Prostate gland (tissue), 2 donors: ENCODE data around the gene ASXL1. TPM values are rescaled to one million over a fixed set of nuclear protein-coding genes. Genes with fewer than 3 reads are reported as not detected.
"Not testable (repeated sequence)": the region's sequence is repeated elsewhere in the genome, so short reads cannot be mapped to it uniquely, and the experiment has no call there.

Experiments
- DNase-seq: peaks from one replicate; pipeline ENCODE4 v3.0.0-alpha.2; 2019; ENCODE audit warnings: low spot score
- H3K27ac ChIP-seq, 2 donors: fragments of 200-600 bp; sonication (generic); 2 replicates each; pipeline ENCODE4 v1.5.1; 2017 to 2019
- H3K27me3 ChIP-seq: fragments of 200-600 bp; sonication (generic); replicated peaks from 2 replicates; pipeline ENCODE4 v1.5.1; 2019; ENCODE audit not compliant: insufficient read depth
- H3K36me3 ChIP-seq, 2 donors: fragments of 200-600 bp; sonication (generic); 1 replicate in 1 of 2; 2 replicates in 1 of 2; pipeline versions ENCODE4 v1.5.1 to v1.8.1; 2017 to 2019
- H3K4me1 ChIP-seq: fragments of 200-600 bp; sonication (generic); replicated peaks from 2 replicates; pipeline ENCODE4 v1.5.1; 2019
- H3K4me3 ChIP-seq, 2 donors: fragments of 200-600 bp; sonication (generic); 2 replicates each; pipeline ENCODE4 v1.5.1; 2017 to 2019
- H3K9me3 ChIP-seq: fragments of 200-600 bp; sonication (generic); 2 replicates; pipeline ENCODE4 v1.5.1; 2017
- POLR2A ChIP-seq: fragments of 450-650 bp; IDR thresholded peaks from one replicate; pipeline ENCODE4 v1.6.1; 2016; ENCODE audit warnings: antibody characterized with exemption, mild to moderate bottlenecking
- POLR2AphosphoS5 ChIP-seq: sonication (generic); formaldehyde crosslinking; IDR thresholded peaks from one replicate; pipeline ENCODE4 v1.6.1; 2017; ENCODE audit warnings: antibody characterized with exemption
- WGBS: methylation state at CpG from one replicate; pipeline ENCODE4 v1.1.5; 2018; 5-methylcytosine and 5-hydroxymethylcytosine counted together
- intact Hi-C: fragments of 100-400 bp; cut with DNase I; formaldehyde crosslinking; loops from one replicate; pipeline ENCODE4 v1.14.2; 2022
- total RNA-seq, 2 donors: library from RNA; depleted of rRNA; stranded (reverse); fragments of >200 nt; gene quantifications; one replicate each; pipeline ENCODE4 v1.1.0, GENCODE V29; 2016
- TF ChIP-seq, protein P1 (sequence below), 4 experiments: fragments of 200-600 bp in 2 of 4; fragments of 450-650 bp in 2 of 4; sonication (generic) in 2 of 4; IDR thresholded peaks; 1 replicate in 3 of 4; 2 replicates in 1 of 4; pipeline ENCODE4 v1.5.1; 2016 to 2019; ENCODE audit warnings: antibody characterized with exemption in 4 of 4, mild to moderate bottlenecking in 2 of 4, moderate library complexity in 2 of 4

ASXL1 gene
- total RNA-seq, 2 donors from 2014 or later: 30.4 to 106 TPM

DNA sequence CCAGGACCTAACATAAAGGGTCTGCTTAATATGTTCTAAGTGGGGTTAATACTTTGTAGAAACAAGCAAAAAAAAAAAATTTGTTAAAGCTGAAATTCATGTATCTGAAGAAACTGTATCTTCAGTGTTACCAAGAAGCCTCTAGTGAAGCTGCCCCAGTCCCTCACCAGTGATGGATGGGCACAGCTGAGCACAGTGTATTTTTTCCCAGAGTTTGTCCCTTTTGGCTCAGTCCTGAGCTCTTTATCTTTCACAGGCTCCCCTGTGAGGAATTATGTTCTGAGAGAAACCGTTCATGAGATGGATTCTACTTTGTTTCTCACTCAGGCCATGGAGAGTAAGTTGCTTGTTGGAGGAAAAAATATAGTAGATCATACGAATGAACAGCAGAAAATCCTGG is 42.2 kb upstream of the ASXL1 start:
- intact Hi-C loops: no loop called here
- 85% methylated on average over 2 of the region's 2 CpGs for WGBS
- DNase-seq: no peak
- Histone ChIP-seq H3K27me3 (no peaks in the 10 kb centered on the region), H3K9me3 (no peaks in the 10 kb centered on the region), H3K4me3 (no peak overlapping the region), H3K36me3 (no peaks in the 10 kb centered on the region), H3K27ac (no peak overlapping the region), H3K4me1 (no peaks in the 10 kb centered on the region)
- no peak for TF ChIP-seq POLR2A
- TF ChIP-seq, protein P1, sequence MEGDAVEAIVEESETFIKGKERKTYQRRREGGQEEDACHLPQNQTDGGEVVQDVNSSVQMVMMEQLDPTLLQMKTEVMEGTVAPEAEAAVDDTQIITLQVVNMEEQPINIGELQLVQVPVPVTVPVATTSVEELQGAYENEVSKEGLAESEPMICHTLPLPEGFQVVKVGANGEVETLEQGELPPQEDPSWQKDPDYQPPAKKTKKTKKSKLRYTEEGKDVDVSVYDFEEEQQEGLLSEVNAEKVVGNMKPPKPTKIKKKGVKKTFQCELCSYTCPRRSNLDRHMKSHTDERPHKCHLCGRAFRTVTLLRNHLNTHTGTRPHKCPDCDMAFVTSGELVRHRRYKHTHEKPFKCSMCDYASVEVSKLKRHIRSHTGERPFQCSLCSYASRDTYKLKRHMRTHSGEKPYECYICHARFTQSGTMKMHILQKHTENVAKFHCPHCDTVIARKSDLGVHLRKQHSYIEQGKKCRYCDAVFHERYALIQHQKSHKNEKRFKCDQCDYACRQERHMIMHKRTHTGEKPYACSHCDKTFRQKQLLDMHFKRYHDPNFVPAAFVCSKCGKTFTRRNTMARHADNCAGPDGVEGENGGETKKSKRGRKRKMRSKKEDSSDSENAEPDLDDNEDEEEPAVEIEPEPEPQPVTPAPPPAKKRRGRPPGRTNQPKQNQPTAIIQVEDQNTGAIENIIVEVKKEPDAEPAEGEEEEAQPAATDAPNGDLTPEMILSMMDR (IDR thresholded peaks at IDR 0.05): no peak
- TF ChIP-seq POLR2AphosphoS5: no peak

DNA sequence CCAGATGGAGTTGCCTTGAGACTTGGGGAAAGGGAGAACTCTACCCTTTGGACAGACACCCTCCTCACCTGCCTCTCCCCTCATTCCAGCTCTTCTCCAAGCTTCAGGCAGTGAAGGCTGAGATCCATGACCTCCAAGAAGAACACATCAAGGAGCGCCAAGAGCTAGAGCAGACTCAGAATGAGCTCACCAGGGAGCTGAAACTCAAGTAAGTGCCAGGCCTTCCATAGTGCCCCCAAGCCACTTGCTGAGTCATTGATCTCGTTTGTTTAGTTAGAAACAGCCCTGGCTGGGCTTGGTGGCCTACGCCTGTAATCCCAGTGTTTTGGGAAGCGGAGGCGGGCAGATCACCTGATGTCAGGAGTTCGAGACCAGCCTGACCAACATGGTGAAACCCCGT is 41.5 kb upstream of the ASXL1 start:
- Histone ChIP-seq H3K9me3 (no peaks in the 10 kb centered on the region), H3K4me3 (no peak overlapping the region), H3K4me1 (no peaks in the 10 kb centered on the region), H3K27ac (no peak overlapping the region), H3K27me3 (no peaks in the 10 kb centered on the region), H3K36me3 (no peaks in the 10 kb centered on the region)
- DNase-seq: no peak
- WGBS: 93% methylated on average over 7 of the region's 7 CpGs
- intact Hi-C loops: no loop called here
- TF ChIP-seq, protein P1 (IDR thresholded peaks at IDR 0.05): no peak
- no peak for TF ChIP-seq POLR2A

DNA sequence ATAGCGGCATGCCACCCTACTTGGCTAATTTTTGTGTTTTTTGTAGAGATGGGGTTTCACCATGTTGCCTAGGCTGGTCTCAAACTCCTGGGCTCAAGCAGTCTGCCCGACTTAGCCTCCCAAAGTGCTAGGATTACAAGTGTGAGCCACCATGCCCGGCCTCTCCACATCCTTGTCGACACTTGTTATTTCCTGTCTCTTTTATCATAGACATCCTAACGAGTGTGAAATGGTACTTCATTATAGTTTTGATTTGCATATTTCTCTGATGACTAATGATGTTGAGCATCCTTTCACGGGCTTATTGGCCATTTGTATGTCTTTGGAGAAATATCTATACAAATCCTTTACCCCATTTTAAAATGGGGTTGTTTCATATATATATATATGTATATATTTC is 39.0 kb upstream of the ASXL1 start:
- TF ChIP-seq, protein P1 (IDR thresholded peaks at IDR 0.05): no peak
- TF ChIP-seq POLR2A: no peak
- TF ChIP-seq POLR2AphosphoS5: no peak
- Histone ChIP-seq H3K4me3 (no peak overlapping the region), H3K4me1 (no peaks in the 10 kb centered on the region), H3K36me3 (no peaks in the 10 kb centered on the region), H3K27ac (no peak overlapping the region), H3K9me3 (no peaks in the 10 kb centered on the region), H3K27me3 (no peaks in the 10 kb centered on the region)
- intact Hi-C loops: no loop called here
- WGBS: 91% methylated on average over 6 of the region's 6 CpGs
- no peak for DNase-seq

DNA sequence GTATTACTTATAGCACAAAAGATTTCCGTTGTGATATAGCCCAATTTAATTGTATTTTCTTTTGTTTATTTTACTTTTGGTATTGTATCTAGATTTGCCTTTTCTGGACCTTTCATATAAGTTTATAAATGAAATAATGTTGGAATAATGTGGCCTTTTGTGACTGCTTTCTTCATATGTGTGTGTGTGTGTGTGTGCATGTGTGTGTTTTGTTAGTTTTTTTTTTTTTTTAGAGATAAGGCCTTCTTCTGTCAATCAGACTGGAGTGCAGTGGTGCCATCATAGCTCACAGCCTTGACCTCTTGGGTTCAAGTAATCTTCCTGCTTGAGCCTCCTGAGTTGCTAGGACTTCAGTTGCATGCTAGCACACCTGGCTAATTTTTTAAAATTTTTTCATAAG is 37.8 kb upstream of the ASXL1 start:
- no peaks in the 10 kb centered on the region for H3K27me3 ChIP-seq
- DNase-seq: no peak
- H3K27ac ChIP-seq: no peak overlapping the region
- intact Hi-C loops: no loop called here
- 85% methylated on average over 1 of the region's 1 CpG for WGBS
- no peak overlapping the region for H3K4me3 ChIP-seq
- H3K36me3 ChIP-seq: no peaks in the 10 kb centered on the region
- no peaks in the 10 kb centered on the region for H3K4me1 ChIP-seq
- TF ChIP-seq POLR2A: no peak
- TF ChIP-seq, protein P1 (IDR thresholded peaks at IDR 0.05): no peak
- TF ChIP-seq POLR2AphosphoS5: no peak
- H3K9me3 ChIP-seq: no peaks in the 10 kb centered on the region

- DNase-seq: no peak
- Histone ChIP-seq H3K9me3 (no peaks in the 10 kb centered on the region), H3K4me3 (no peak overlapping the region), H3K4me1 (peaks cover 4% of the 10 kb centered on the region), H3K27me3 (no peaks in the 10 kb centered on the region), H3K27ac (no peak overlapping the region), H3K36me3 (no peaks in the 10 kb centered on the region)
- TF ChIP-seq POLR2AphosphoS5 (no peak), POLR2A (no peak)
- TF ChIP-seq, protein P1 (IDR thresholded peaks at IDR 0.05): no peak
- 91% methylated on average over 1 of the region's 1 CpG for WGBS
- intact Hi-C loops: no loop called here
Observed at GRCh38 chr20:32321390-32321789, 36.7 kb upstream of the ASXL1 start.

DNA sequence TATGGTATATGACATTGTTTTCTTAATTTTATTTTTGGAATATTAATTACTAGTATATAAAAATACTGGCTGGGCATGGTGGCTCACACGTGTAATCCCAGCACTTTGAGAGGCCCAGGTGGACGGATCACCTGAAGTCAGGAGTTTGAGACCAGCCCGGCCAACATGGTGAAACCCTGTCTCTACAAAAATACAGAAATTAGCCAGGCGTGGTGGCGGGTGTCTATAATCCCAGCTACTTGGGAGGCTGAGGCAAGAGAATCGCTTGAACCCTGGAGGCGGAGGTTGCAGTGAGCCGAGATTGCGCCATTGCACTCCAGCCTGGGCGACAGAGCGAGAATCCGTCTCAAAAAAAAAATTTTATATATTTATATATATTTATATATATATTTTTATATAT is 35.9 kb upstream of the ASXL1 start:
- DNase-seq, H3K4me1 ChIP-seq, H3K36me3 ChIP-seq, H3K27ac ChIP-seq, H3K4me3 ChIP-seq, H3K27me3 ChIP-seq, H3K9me3 ChIP-seq, intact Hi-C loops: not testable (repeated sequence)
- 97% methylated on average over 12 of the region's 12 CpGs for WGBS

GRCh38 chr20:32323761-32324160 is 34.4 kb upstream of the ASXL1 start:
- H3K9me3 ChIP-seq, DNase-seq, H3K36me3 ChIP-seq, intact Hi-C loops, H3K4me3 ChIP-seq, H3K4me1 ChIP-seq, H3K27me3 ChIP-seq, H3K27ac ChIP-seq: not testable (repeated sequence)
- 100% methylated on average over 5 of the region's 5 CpGs for WGBS
